Inferior parietal cortex (tissue), 1 donor: ENCODE measurements around the gene PITPNM3.

Experiments
- DNase-seq: peaks from one replicate; pipeline ENCODE4 v3.0.0-alpha.2; 2016; ENCODE audit errors: extremely low spot score

PITPNM3 gene

GRCh38 chr17:6413065-6413464 is 143.3 kb downstream of the PITPNM3 start:
- DNase-seq = peak; percentile 42

- no peak for DNase-seq
Measured at GRCh38 chr17:6408735-6409134, 147.6 kb downstream of the PITPNM3 start.

GRCh38 chr17:6408276-6408675 is 148.1 kb downstream of the PITPNM3 start:
- DNase-seq = no peak

- DNase-seq = no peak
Measured at GRCh38 chr17:6402258-6402657, 154.1 kb downstream of the PITPNM3 start.
